Measurements from ENCODE around the gene RNF212.

Gene RNF212

DNA sequence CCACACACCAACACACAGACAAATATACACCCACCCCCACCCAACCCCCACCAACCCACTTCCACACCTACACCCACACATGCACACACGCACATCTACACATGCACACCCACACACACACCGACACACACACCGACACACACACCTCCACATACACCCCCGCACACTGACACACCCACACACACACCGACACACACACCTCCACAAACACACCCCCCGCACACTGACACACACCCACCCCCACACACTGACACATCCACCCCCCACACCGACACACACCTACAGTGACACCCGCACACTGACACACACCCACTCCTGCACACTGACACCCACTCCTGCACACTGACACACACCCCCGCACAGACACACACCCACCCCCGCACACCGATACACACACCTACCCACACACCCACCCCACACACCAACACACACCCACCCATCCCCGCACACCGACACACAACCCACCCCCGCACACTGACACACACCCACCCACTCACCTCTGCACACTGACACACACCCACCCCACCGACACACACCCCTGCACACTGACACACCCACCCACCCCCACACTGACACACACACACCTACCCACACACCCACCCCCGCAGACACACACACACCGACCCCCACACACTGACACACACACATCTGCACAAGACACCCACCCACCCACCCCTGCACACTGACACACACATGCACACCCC, 70.9 kb downstream of the RNF212 start:
- intact Hi-C loops (cut with DNase I) = loop anchor here (10.0 kb wide), 1 partner anchor 262 kb away; no protein-coding TSS in a partner anchor

DNA sequence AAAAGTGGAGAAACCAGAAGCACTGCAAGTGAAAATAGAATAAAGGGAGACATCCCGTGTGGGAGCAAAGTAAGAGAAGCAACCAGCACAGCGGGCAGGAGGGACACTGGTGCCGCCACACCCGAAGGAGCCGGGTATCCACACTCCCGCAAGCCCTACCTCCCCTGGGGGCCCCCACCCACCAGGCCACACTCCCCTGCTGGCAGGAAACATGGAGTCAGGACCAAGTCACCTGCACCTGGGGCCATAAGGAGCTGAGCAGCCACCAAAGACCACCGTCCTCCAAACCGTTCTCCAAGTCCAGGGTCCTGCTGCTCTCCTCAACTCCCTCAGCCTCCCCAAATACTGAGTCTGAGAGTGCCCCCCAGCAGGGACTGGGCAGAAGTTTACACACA, 71.4 kb downstream of the RNF212 start:
- intact Hi-C loops (cut with DNase I) = loop anchor here (10.0 kb wide), 1 partner anchor 263 kb away; no protein-coding TSS in a partner anchor
- DNase-seq = peak in 2 of 10 donors; percentile 25 to 66

More for the DNA sequence above, 70.9 kb downstream of the RNF212 start:
- DNase-seq = peak in 4 of 10 donors; percentile 3 to 58 (median 23)

DNA sequence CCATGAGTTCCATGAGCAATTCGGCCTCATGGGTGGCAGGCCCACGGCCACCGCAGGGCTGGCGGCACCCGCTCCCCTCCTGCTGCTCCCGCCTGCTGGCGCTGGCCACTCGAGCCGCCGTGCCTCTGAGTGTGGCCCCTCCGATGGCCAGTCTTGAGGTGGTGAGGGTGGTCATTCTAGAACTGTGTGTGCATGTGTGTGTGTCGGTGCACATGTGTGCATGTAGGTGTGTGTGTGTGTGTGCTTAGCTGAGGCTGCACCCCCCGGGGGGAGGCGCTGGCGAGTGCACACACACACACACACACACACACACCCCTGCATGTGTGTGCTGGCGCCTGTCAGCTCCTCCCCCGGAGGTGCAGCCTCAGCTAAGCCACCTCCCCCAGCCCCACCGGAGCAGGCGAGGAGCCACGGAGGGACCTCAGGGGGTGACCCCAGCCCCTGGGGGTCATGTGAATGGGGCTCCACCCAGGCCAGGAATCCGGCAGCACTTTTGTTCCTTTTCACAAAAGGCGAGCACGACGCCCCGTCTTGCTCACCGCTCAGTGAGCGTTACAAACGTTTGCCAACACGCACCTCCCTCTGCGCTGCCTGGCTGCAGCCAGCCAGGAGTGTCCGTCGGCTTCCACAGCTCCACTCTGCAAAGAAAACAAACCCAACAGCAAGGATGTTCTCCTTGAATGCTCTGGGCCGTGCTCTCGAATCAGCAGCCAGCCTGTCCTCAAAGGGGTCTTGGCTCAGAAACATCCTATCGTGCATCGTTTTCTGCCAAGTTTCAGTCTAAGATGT, 72.0 kb downstream of the RNF212 start:
- intact Hi-C loops (cut with DNase I) = loop anchor here (10.0 kb wide), 1 partner anchor 263 kb away; no protein-coding TSS in a partner anchor
- peak in 2 of 10 donors; percentile 21 to 50 for DNase-seq

DNA sequence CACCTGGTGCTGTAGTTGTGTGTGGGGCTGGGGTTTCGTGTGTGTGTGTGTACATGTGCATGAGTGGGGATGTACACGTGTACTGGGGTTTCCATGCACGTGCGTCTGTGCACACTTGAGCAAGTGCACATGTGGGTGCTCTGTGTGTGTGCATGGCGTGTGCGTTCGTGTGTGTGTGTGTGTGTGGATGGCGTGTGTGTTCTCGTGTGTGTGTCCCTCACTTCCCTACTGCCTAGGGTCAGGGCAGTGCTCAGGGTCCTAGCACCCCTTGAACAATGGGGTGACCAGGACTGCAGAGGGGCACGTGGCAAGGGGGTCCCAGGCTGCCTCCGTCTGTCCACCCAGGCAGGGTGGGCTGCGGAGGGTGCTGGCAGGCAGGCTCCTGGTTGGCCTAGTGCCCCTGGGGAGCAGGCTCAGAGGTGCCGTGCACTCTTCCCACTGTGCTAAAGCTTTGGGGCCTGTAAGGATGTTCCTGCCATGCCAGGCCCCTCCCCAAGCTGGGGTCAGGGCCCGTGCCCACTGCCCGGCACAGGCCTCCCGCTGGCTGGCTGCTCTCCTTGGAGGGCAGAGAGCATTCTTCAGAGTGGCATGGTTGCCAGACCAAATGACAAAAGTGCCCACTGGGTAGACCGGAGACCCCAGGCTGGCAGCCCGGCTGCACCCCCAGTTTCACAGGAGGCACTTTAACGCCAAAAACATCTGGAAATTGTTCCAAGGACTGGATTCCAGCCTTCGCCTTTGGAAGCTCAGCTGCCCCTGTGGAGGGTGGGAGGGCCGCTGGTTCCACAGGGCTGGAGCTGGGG, 72.8 kb downstream of the RNF212 start:
- DNase-seq = no peak

DNA sequence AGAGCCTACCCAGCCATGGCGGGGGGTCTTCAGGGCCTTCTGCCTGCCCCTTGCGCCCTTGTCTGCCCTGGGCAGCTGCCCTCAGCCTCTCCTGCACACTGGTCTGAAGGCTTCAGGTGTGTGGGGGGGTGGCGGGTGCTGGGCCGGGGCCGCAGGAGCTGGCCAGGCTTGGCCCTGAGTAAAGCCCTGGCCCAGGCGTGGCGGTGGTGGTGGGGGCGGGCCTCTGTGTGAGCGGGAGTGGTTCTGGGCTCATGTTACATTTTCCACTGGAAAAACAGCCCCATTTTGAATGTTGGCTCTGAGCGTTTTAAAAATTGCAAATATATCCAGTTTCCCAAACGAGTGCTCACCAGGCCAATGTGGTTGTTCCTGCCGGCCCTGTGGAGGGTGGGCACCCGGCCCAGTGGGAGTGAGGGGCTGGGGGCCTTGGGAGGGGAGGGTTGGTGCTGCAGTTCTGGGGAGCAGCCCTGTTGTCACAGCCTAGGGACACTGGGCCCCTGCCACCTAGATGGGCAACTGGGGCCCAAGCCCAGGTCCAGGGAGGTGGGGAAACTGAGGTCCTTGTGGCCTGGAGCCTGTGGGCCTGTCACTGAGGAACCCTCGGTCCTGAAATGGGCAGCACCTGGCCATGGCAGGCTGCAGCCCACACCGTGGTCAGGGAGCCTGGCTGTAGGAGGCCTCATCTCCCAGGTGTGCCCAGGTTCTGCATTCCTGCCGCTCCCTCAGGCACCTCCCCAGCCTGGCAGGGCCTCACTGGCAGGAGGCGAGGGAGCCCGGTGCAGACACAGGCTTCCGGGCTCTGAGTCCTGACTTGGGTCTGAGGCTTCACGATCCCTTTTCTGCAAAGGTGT, 73.6 kb downstream of the RNF212 start:
- peak in 1 of 10 donors; percentile 72 for DNase-seq
- intact Hi-C loops (cut with DNase I) = loop anchor here (10.0 kb wide), 1 partner anchor 265 kb away; no protein-coding TSS in a partner anchor

More for the DNA sequence above, 72.8 kb downstream of the RNF212 start:
- intact Hi-C loops (cut with DNase I) = loop anchor here (10.0 kb wide), 1 partner anchor 264 kb away; no protein-coding TSS in a partner anchor

DNA sequence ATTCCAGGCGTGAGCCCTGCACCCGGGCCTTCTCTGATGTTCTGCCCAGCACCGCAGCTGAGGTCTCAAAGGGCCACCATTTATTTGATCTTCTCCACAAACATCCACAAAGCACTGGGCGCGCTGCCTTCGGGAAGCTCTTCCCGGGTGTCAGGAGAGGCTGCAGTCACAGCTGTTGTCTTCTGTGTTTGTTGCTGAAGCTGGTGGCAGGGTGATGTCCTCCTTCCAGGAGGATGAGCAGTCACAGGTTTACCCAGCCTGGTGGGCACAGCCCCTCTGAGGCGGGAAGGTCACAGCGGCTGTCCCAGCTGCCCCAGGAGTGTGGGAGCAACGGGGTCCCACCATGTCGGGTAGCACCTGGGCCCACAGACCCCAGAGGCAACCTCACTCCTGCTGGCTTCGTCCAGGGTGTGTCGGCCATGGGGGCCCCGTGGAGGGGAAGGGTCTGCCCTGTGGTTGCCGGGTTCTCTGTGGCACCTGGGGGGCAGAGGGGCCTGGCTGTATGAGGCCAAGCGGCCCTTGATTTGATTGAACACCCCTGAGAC, 74.3 kb downstream of the RNF212 start:
- DNase-seq = no peak
- intact Hi-C loops (cut with DNase I) = no loop called here

DNA sequence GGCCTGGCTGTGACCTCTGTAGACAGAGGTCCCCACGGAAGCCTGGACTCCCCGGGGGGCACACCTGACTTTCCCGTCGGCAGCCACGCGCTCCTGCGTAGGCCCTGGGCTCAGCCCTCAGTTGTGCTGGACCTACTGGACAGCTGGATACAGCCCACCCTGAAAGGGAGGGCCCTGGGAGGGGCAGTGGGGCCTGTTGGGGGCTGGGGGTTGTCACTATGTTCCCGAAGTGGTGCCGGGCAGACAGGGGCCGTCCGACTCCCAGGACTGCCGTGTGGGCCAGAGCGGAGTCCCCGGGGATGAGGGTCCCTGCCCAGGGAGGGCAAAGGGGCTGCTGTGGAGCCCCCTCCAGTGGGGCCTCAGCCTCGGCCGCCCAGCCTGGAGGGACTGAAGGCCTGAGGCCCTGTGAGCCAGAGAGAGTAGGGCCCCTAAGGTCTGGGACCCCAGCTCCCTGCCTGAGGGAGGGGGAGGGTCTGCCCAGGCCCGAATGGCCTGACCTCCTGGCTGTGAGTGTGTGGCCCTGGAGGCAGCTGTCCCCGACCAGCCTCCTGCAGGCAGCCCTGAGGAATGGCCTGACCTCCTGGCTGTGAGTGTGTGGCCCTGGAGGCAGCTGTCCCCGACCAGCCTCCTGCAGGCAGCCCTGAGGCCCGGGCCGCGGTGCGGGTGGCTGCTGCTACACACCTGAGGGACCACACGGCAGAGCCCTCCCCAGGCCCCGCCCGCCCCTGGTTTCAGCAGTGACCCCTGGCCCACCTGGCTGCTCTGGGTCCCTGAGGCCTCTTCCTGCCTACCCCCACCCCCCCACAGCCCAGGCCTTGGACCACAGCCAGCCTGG, 76.2 kb downstream of the RNF212 start:
- intact Hi-C loops (cut with DNase I) = no loop called here

DNA sequence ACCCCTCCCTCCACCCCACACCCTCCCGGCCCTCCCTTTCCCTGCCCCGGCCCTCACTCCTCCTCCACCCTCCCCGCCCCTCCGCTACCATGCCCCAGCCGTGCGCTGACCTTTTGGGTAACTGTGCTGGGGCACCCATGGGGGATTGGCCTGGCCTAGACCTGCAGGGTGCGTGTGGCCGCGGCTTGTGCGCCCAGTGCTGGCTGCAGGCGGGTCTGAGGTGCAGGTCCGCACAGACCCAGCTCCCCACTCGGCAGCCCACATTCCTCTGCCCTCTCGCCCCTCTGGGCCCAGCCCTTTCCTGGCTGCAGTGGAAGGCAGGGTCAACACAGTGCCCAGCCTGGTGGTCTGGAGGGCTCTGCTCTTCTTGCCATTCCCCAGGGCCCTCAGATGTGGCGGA, 77.3 kb downstream of the RNF212 start:
- DNase-seq = peak in 1 of 10 donors; percentile 68
- intact Hi-C loops (cut with DNase I) = no loop called here

More for the DNA sequence above, 76.2 kb downstream of the RNF212 start:
- no peak for DNase-seq

DNA sequence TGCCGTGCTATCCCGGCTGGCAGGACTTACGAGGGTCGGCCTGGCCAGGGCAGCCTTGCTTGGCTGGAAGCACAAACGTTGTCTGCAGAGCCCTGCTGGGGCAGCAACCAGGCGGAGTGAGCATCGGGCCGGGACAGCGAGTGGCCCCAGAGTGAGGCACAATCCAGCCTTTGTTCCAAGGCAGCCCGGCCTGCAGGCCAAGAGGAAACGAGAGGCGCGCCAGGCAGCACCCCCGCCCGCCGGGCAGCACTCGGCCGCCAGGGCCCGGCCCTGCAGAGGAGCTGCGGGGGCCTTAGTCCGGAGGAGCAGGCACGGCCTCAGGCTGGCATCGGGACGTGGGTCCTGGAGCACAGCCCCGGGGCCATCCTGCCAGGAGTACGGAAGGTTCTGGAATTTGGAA, 77.9 kb downstream of the RNF212 start:
- DNase-seq = peak; percentile 78 to 98 (median 87)
- intact Hi-C loops (cut with DNase I) = no loop called here

DNA sequence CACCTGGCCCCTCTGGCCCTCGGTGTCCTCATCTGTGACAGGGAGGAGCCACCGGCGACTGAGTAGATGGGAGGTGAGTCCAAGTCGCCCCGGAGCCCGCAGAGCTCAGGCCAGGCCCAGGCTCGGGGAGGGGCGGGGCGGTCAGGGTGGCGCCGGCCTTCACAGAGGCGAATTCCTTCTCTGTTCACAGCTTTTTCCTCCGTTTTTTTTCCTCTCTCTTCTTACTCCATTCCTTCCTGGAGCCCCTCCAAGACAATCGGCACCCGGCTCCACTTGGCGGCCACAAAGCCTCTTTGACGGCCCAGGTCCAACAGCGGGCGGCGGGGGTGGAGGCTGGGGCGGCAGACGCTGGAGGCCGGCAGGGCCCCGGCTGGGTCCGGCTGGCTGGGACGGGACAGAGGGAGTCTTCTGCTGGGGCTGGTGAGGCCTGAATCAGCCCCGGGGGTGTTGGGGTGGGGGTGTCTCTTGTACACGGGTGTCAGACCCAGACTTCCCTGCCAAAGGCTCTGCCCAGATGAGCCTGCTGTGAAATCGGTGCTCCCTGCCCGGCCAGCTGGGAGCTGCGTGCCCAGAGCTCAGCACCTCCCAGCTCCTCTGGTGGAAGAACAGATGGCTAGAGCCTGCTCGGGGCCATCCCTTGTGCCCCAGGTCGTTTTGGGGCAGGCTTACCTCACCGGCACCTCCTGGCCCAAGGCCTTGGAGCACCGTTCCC, 79.4 kb downstream of the RNF212 start:
- peak in 9 of 10 donors; percentile 35 to 94 (median 70) for DNase-seq
- intact Hi-C loops (cut with DNase I) = loop anchor here (1.0 kb wide), 1 partner anchor 20 kb away; no protein-coding TSS in a partner anchor

DNA sequence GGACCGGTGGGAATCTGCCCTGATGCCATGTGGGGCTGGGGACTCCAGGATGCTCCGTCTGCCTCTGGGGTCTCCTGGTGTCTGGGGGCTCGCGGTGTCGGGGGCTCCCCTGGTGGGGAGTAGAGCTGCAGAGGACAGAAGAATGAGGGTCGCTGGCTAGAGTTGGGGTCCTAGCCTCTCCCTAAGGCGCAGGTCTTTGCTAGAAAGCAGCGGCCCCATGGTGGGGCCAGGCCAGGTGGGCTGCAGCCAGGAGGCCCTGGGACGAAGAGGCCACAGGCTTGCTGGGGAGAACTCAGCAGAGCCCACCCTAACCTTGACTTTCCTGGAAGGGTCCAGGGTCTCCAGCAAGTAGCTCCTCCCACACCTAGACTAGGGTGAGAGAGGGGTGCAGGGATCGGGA, 80.5 kb downstream of the RNF212 start:
- intact Hi-C loops (cut with DNase I) = no loop called here
- DNase-seq = no peak

DNA sequence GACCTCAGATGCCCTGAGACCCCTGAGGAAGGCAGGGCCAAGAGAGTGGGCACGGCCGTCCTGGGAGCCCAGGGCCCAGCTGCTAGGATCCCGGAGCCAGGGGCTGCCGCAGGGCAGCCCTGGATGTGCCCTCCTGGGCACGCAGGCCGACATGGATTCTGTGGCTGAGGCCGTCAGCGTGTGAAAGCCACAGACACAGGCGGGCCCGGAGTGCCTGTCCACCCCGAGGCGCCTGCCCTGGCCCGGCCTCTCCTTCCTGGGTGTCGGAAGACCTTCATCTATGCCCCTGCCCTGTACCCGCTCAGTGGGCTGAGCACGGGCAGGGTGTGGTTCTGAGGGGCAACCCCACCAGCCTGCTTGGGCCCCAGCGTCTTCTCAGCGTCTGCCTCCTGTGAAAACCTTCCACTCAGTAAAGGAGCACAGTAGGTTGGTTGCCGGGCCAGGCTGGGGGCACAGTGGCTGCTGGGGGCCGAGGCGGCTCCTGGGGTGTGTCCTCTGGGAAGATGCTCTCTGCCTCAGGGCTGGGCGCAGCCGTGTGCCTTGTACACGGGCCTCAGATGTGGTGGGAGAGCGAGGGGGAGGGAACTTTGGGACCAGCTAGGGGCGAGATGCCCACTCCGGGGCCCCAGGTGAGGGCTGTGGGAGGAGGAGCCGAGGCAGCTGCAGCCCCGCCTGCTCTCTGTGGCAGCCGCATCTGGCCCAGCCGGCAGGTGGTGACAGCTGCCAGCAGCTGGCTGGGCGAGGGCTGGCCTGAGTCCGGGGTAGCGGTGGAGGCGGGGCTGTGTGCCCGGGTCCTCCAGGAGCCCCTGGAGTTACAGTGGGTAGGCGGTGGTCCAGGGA, 81.2 kb downstream of the RNF212 start:
- intact Hi-C loops (cut with DNase I) = no loop called here
- no peak for DNase-seq

DNA sequence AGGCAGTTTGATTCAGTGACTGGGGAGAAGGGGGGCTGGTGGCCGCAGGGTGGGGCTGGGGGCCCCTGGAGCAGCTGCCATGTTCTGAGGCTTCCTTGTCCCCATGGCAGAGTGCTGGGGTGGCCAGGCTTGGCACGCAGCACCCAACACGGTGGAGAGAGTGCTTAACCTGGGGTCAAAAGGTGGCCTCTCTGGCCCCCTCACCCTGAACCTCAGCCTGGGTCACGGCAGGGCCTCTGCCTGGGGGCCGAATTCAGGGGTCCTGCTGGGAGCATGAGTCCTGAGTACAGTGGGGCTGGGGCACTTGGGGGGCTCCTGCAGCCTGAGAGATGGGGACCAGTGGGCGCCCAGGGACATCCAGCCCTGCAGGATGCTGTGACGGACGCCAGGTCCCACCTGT, 82.0 kb downstream of the RNF212 start:
- intact Hi-C loops (cut with DNase I) = no loop called here
- DNase-seq = no peak

DNA sequence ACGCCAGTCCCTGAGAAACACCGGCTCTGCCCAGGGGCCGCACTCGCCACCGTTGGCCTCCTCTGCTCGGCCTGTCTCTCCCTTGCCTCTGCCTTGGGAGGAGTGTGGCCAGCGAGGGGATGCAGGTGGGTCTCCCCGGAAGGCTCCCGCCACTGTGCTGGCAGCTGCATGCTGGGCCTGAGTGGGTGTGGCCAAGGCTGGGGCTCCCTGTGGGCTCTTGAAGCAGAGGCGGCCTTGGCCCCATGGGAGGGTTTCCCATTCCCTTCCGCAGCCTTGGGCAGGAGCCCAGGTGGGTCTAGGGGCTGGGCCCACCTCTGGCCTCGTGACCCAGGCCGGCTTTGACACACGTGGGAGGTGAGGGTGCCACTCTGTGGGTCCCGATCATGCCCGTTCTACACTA, 82.8 kb downstream of the RNF212 start:
- no peak for DNase-seq
- intact Hi-C loops (cut with DNase I) = no loop called here

DNA sequence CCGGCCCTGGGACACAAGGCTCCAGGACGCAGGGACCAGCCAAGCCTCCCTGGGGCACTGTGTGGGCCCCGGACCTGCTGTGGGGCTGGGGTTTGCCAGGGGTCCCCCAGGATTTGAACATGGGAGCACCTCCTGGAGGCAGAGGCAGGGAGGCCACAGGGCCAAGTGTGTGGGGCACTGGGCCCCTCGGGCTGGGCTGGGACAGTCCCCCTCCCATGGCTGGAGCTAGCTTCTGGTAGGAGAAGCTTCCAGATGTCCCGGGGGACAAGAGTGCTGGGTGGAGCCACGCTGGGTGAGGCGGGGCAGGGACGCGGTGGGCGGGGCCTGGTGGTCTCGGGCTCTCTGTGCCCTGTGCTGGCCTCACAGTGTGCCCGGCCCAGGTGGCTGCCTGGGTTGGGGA, 83.3 kb downstream of the RNF212 start:
- intact Hi-C loops (cut with DNase I) = no loop called here
- DNase-seq = no peak

DNA sequence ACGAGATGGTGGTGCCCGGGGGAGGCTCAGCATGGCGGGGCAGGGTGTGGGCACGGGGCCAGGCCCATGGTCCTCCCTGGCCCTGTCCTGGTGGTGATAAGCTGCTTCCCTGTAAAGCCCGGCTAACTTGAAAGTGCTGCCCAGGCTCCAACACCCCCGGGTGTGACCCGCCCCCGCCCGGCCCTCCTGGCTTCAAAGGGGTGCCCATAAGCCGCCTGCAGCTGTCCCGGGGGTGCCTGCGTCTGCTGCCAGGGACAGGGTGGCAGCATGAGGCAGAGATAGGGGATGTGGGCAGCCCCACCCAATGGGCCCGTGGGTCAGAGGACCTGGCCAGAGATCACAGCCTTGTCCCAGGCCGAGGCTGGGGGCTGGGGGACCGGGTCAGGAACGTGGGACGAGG, 83.8 kb downstream of the RNF212 start:
- intact Hi-C loops (cut with DNase I) = no loop called here
- no peak for DNase-seq

Measured in posterior cingulate gyrus (tissue), 11 donors.